Measurements from ENCODE around the gene OTUB2. TPM values are rescaled to one million over a fixed set of nuclear protein-coding genes. Genes with fewer than 3 reads are reported as not detected.

The OTUB2 gene
- polyA plus RNA-seq, 3 donors = 0.25 to 0.95 (median 0.28) TPM

DNA sequence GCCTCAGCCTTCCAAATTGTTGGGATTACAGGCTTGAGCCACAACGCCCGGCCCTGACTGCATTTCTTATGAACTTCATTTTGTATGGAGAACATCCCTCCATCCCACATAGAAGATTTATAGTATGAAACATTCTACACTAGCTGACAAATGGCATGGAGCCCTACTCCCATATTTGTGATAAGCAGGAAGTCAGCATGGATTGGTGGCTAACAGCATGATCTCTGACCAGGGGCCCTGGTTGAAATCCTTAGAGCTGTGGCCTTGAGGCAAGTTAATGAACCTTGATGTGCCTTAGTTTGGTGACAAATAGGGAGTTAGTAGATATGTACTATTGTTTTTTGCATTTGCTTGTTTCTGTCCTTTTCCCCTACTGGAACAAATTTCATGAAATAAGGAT, 67.3 kb downstream of the OTUB2 start:
- no peak overlapping the region for H2AFZ ChIP-seq (ENCODE audit: insufficient read depth, low read depth, low read length, poor library complexity, severe bottlenecking)
- no peak overlapping the region for H3K27ac Mint-ChIP-seq

GRCh38 chr14:94097091-94097490, 71.0 kb downstream of the OTUB2 start:
- Mint-ChIP-seq H3K4me1 (peaks cover 16% of the 10 kb centered on the region), H3K4me3 (no peak overlapping the region), H3K9me3 (peaks cover 0 to 1% (median 0%) of the 10 kb centered on the region in 7 donors), H3K36me3 (peaks cover 0 to 15% of the 10 kb centered on the region in 2 donors), H3K27me3 (ENCODE audit: low read depth in 3 of 3) (peaks cover 0 to 1% (median 0%) of the 10 kb centered on the region in 3 donors), H3K27ac (no peak overlapping the region)
- no peaks in the 10 kb centered on the region for H4K20me1 ChIP-seq (ENCODE audit: insufficient read depth, low read length)
- H2AFZ ChIP-seq (ENCODE audit: insufficient read depth, low read depth, low read length, poor library complexity, severe bottlenecking) = no peak overlapping the region
- no peaks in the 10 kb centered on the region for H3K9me3 ChIP-seq (replicated peaks in 1 of 2; ENCODE audit: control insufficient read depth in 1 of 2, insufficient read depth in 1 of 2, low read length in 2 of 2)
- H3K4me3 ChIP-seq (replicated peaks in 1 of 3; ENCODE audit: low read depth in 2 of 3, low read length in 3 of 3) = no peak overlapping the region
- H3K9ac ChIP-seq (ENCODE audit: insufficient read depth, low read length, poor library complexity, severe bottlenecking) = no peak overlapping the region
- intact Hi-C loops (cut with micrococcal nuclease) = no loop called here
- H3K36me3 ChIP-seq (replicated peaks in 1 of 2; ENCODE audit: control insufficient read depth in 1 of 2, insufficient read depth in 2 of 2, low read length in 2 of 2) = no peaks in the 10 kb centered on the region
- no peaks in the 10 kb centered on the region for H3K79me2 ChIP-seq (ENCODE audit: insufficient read depth, low read length)
- TF ChIP-seq CTCF (IDR thresholded peaks at IDR 0.05) = no peak
- H3K27me3 ChIP-seq (ENCODE audit: control insufficient read depth in 2 of 2, insufficient read depth in 2 of 2, low read length in 2 of 2) = no peaks in the 10 kb centered on the region
- peaks cover 6 to 10% of the 10 kb centered on the region in 2 donors for H3K4me1 ChIP-seq (ENCODE audit: control insufficient read depth in 1 of 2, insufficient read depth in 2 of 2, low read length in 2 of 2)
- WGBS (ENCODE audit: insufficient coverage) = 100% methylated on average over 1 of the region's 4 CpGs
- no peak overlapping the region for H3K27ac ChIP-seq (ENCODE audit: low read depth in 1 of 2, low read length in 2 of 2)
- DNase-seq = no peak
- no peak overlapping the region for H3K4me2 ChIP-seq (replicated peaks; ENCODE audit: extremely low read depth, low read length, poor library complexity, severe bottlenecking)

More for the DNA sequence above, 67.3 kb downstream of the OTUB2 start:
- no peak overlapping the region for H3K27ac ChIP-seq (ENCODE audit: low read depth in 1 of 2, low read length in 2 of 2)
- Mint-ChIP-seq H3K9me3 (peaks cover 0 to 1% (median 0%) of the 10 kb centered on the region in 7 donors), H3K36me3 (peaks cover 0 to 10% of the 10 kb centered on the region in 2 donors), H3K4me1 (peaks cover 8% of the 10 kb centered on the region), H3K4me3 (no peak overlapping the region), H3K27me3 (ENCODE audit: low read depth in 3 of 3) (no peaks in the 10 kb centered on the region)
- no CpG with 5 or more reads among the region's 2 CpGs for WGBS (ENCODE audit: insufficient coverage)
- peaks cover 3 to 5% of the 10 kb centered on the region in 2 donors for H3K4me1 ChIP-seq (ENCODE audit: control insufficient read depth in 1 of 2, insufficient read depth in 2 of 2, low read length in 2 of 2)
- H3K36me3 ChIP-seq (replicated peaks in 1 of 2; ENCODE audit: control insufficient read depth in 1 of 2, insufficient read depth in 2 of 2, low read length in 2 of 2) = no peaks in the 10 kb centered on the region
- H3K9ac ChIP-seq (ENCODE audit: insufficient read depth, low read length, poor library complexity, severe bottlenecking) = no peak overlapping the region
- H3K4me3 ChIP-seq (replicated peaks in 1 of 3; ENCODE audit: low read depth in 2 of 3, low read length in 3 of 3) = no peak overlapping the region
- H3K79me2 ChIP-seq (ENCODE audit: insufficient read depth, low read length) = no peaks in the 10 kb centered on the region
- H4K20me1 ChIP-seq (ENCODE audit: insufficient read depth, low read length) = no peaks in the 10 kb centered on the region
- H3K9me3 ChIP-seq (replicated peaks in 1 of 2; ENCODE audit: control insufficient read depth in 1 of 2, insufficient read depth in 1 of 2, low read length in 2 of 2) = no peaks in the 10 kb centered on the region
- intact Hi-C loops (cut with micrococcal nuclease) = no loop called here
- no peak overlapping the region for H3K4me2 ChIP-seq (replicated peaks; ENCODE audit: extremely low read depth, low read length, poor library complexity, severe bottlenecking)
- no peak for DNase-seq
- H3K27me3 ChIP-seq (ENCODE audit: control insufficient read depth in 2 of 2, insufficient read depth in 2 of 2, low read length in 2 of 2) = no peaks in the 10 kb centered on the region
- no peak for TF ChIP-seq CTCF (IDR thresholded peaks at IDR 0.05)

Other genes starting within 250 kb of the OTUB2 start
- not detected for gene PRIMA1, start 237.9 kb upstream of the OTUB2 start, polyA plus RNA-seq
- not detected for gene FAM181A, start 99.0 kb upstream of the OTUB2 start, polyA plus RNA-seq
- gene ASB2, start 49.8 kb upstream of the OTUB2 start, polyA plus RNA-seq = 1 to 10 TPM in 2 of 3 donors, under 1 TPM in 1; 0.25 to 2.5 (median 1.4) TPM
- gene CCDC197, start 29.0 kb upstream of the OTUB2 start, polyA plus RNA-seq = not detected
- 10 to 100 TPM; 51.2 to 68.0 (median 53.8) TPM for gene DDX24, start 54.9 kb downstream of the OTUB2 start, polyA plus RNA-seq
- 1 to 10 TPM; 2.1 to 3.1 (median 2.2) TPM for gene IFI27L1, start 55.0 kb downstream of the OTUB2 start, polyA plus RNA-seq
- 1 to 10 TPM; 3.0 to 3.9 (median 3.3) TPM for gene IFI27, start 84.4 kb downstream of the OTUB2 start, polyA plus RNA-seq
- 100 to 1,000 TPM in 1 of 3 donors, 10 to 100 TPM in 2; 55.4 to 156 (median 96.1) TPM for gene IFI27L2, start 103.3 kb downstream of the OTUB2 start, polyA plus RNA-seq
- under 1 TPM in 1 of 3 donors, not detected in 2; 0.08 TPM for gene PPP4R4, start 148.0 kb downstream of the OTUB2 start, polyA plus RNA-seq

All from CD14-positive monocyte (primary cell).